ENCODE results near the gene HCN3. TPM values are rescaled to one million over a fixed set of nuclear protein-coding genes. Genes with fewer than 3 reads are reported as not detected.

The HCN3 gene
- total RNA-seq, 1 experiment from 2014 or later = 5.9 TPM

- Histone ChIP-seq H3K36me3 (ENCODE audit: insufficient read depth, low read length) (peaks cover 12% of the 10 kb centered on the region; the same call in 1 of the 2 replicates), H3K4me1 (ENCODE audit: low read length) (peaks cover 40% of the 10 kb centered on the region), H3K4me2 (ENCODE audit: low read depth, low read length, poor library complexity, severe bottlenecking) (peak overlapping the region; percentile 98), H3K9me3 (ENCODE audit: low read length) (no peaks in the 10 kb centered on the region), H3K27me3 (ENCODE audit: low read length) (no peaks in the 10 kb centered on the region), H3K9me2 (replicated peaks; ENCODE audit: insufficient read depth, low read length) (no peaks in the 10 kb centered on the region), H3K27ac (ENCODE audit: low read length) (peak overlapping the region; percentile 89), H3K9ac (ENCODE audit: low read length) (peak overlapping the region; percentile 99), H4K20me1 (ENCODE audit: insufficient read depth, low read depth, low read length) (no peaks in the 10 kb centered on the region), H2AFZ (ENCODE audit: low read length) (no peak overlapping the region; the same call in 1 of the 2 replicates), H3K4me3 (ENCODE audit: low read length) (peak overlapping the region; percentile 96), H3K79me2 (ENCODE audit: low read length) (no peaks in the 10 kb centered on the region)
- DNase-seq = peak; percentile 94
Measured at GRCh38 chr1:155322953-155323728, 45.9 kb downstream of the HCN3 start.

- H3K36me3 ChIP-seq (ENCODE audit: insufficient read depth, low read length) = peaks cover 8% of the 10 kb centered on the region; the same call in 1 of the 2 replicates
- H3K9me3 ChIP-seq (ENCODE audit: low read length) = no peaks in the 10 kb centered on the region
- peak overlapping the region; percentile 96 for H3K4me3 ChIP-seq (ENCODE audit: low read length)
- peak overlapping the region; percentile 98 for H3K4me2 ChIP-seq (ENCODE audit: low read depth, low read length, poor library complexity, severe bottlenecking)
- H4K20me1 ChIP-seq (ENCODE audit: insufficient read depth, low read depth, low read length) = no peaks in the 10 kb centered on the region
- H3K9ac ChIP-seq (ENCODE audit: low read length) = peak overlapping the region; percentile 99
- H3K27ac ChIP-seq (ENCODE audit: low read length) = peak overlapping the region; percentile 89
- H3K4me1 ChIP-seq (ENCODE audit: low read length) = peaks cover 40% of the 10 kb centered on the region
- no peaks in the 10 kb centered on the region for H3K9me2 ChIP-seq (replicated peaks; ENCODE audit: insufficient read depth, low read length)
- no peaks in the 10 kb centered on the region for H3K79me2 ChIP-seq (ENCODE audit: low read length)
- H3K27me3 ChIP-seq (ENCODE audit: low read length) = no peaks in the 10 kb centered on the region
- peak; percentile 95 for DNase-seq
- peak overlapping the region; percentile 74; the same call in 1 of the 2 replicates for H2AFZ ChIP-seq (ENCODE audit: low read length)
Measured at GRCh38 chr1:155323729-155324036, 46.4 kb downstream of the HCN3 start.

- peaks cover 3% of the 10 kb centered on the region; the same call in 1 of the 2 replicates for H3K36me3 ChIP-seq (ENCODE audit: insufficient read depth, low read length)
- peaks cover 40% of the 10 kb centered on the region for H3K4me1 ChIP-seq (ENCODE audit: low read length)
- H3K4me3 ChIP-seq (ENCODE audit: low read length) = peak overlapping the region; percentile 96
- no peaks in the 10 kb centered on the region for H3K79me2 ChIP-seq (ENCODE audit: low read length)
- H3K27me3 ChIP-seq (ENCODE audit: low read length) = no peaks in the 10 kb centered on the region
- no peaks in the 10 kb centered on the region for H3K9me2 ChIP-seq (replicated peaks; ENCODE audit: insufficient read depth, low read length)
- peak overlapping the region; percentile 99 for H3K9ac ChIP-seq (ENCODE audit: low read length)
- peak overlapping the region; percentile 74; the same call in 1 of the 2 replicates for H2AFZ ChIP-seq (ENCODE audit: low read length)
- peak overlapping the region; percentile 98 for H3K4me2 ChIP-seq (ENCODE audit: low read depth, low read length, poor library complexity, severe bottlenecking)
- H3K9me3 ChIP-seq (ENCODE audit: low read length) = no peaks in the 10 kb centered on the region
- H3K27ac ChIP-seq (ENCODE audit: low read length) = peak overlapping the region; percentile 89
- H4K20me1 ChIP-seq (ENCODE audit: insufficient read depth, low read depth, low read length) = no peaks in the 10 kb centered on the region
- peak; percentile 97 for DNase-seq
Measured at GRCh38 chr1:155324037-155324716, 46.9 kb downstream of the HCN3 start.

GRCh38 chr1:155324717-155325602 is 47.7 kb downstream of the HCN3 start:
- Histone ChIP-seq H3K79me2 (ENCODE audit: low read length) (no peaks in the 10 kb centered on the region), H3K9ac (ENCODE audit: low read length) (peak overlapping the region; percentile 99), H3K27me3 (ENCODE audit: low read length) (no peaks in the 10 kb centered on the region), H3K9me3 (ENCODE audit: low read length) (no peaks in the 10 kb centered on the region), H2AFZ (ENCODE audit: low read length) (no peak overlapping the region), H3K4me1 (ENCODE audit: low read length) (peaks cover 40% of the 10 kb centered on the region), H3K4me3 (ENCODE audit: low read length) (peak overlapping the region; percentile 96), H3K9me2 (replicated peaks; ENCODE audit: insufficient read depth, low read length) (no peaks in the 10 kb centered on the region), H3K36me3 (ENCODE audit: insufficient read depth, low read length) (no peaks in the 10 kb centered on the region), H3K4me2 (ENCODE audit: low read depth, low read length, poor library complexity, severe bottlenecking) (peak overlapping the region; percentile 98), H4K20me1 (ENCODE audit: insufficient read depth, low read depth, low read length) (no peaks in the 10 kb centered on the region), H3K27ac (ENCODE audit: low read length) (peak overlapping the region; percentile 89)
- DNase-seq = no peak

GRCh38 chr1:155325603-155325893 is 48.3 kb downstream of the HCN3 start:
- Histone ChIP-seq H3K9ac (ENCODE audit: low read length) (no peak overlapping the region), H3K27ac (ENCODE audit: low read length) (no peak overlapping the region)
- DNase-seq = no peak

GRCh38 chr1:155326020-155326526 is 48.8 kb downstream of the HCN3 start:
- H3K27me3 ChIP-seq (ENCODE audit: low read length) = no peaks in the 10 kb centered on the region
- DNase-seq = no peak
- H3K9me3 ChIP-seq (ENCODE audit: low read length) = no peaks in the 10 kb centered on the region
- H3K9me2 ChIP-seq (replicated peaks; ENCODE audit: insufficient read depth, low read length) = no peaks in the 10 kb centered on the region
- peaks cover 43% of the 10 kb centered on the region for H3K4me1 ChIP-seq (ENCODE audit: low read length)
- H3K4me2 ChIP-seq (ENCODE audit: low read depth, low read length, poor library complexity, severe bottlenecking) = no peak overlapping the region
- no peak overlapping the region for H3K4me3 ChIP-seq (ENCODE audit: low read length)
- no peaks in the 10 kb centered on the region for H4K20me1 ChIP-seq (ENCODE audit: insufficient read depth, low read depth, low read length)
- H3K36me3 ChIP-seq (ENCODE audit: insufficient read depth, low read length) = peaks cover 11% of the 10 kb centered on the region; the same call in 1 of the 2 replicates
- no peaks in the 10 kb centered on the region for H3K79me2 ChIP-seq (ENCODE audit: low read length)
- H2AFZ ChIP-seq (ENCODE audit: low read length) = no peak overlapping the region
- no peak overlapping the region for H3K27ac ChIP-seq (ENCODE audit: low read length)
- no peak overlapping the region for H3K9ac ChIP-seq (ENCODE audit: low read length)

More at GRCh38 chr1:155325603-155325893, 48.3 kb downstream of the HCN3 start:
- no peak overlapping the region for H3K4me3 ChIP-seq (ENCODE audit: low read length)
- H3K27me3 ChIP-seq (ENCODE audit: low read length) = no peaks in the 10 kb centered on the region
- peaks cover 6% of the 10 kb centered on the region; the same call in 1 of the 2 replicates for H3K36me3 ChIP-seq (ENCODE audit: insufficient read depth, low read length)
- H2AFZ ChIP-seq (ENCODE audit: low read length) = no peak overlapping the region
- no peaks in the 10 kb centered on the region for H3K79me2 ChIP-seq (ENCODE audit: low read length)
- H4K20me1 ChIP-seq (ENCODE audit: insufficient read depth, low read depth, low read length) = no peaks in the 10 kb centered on the region
- peaks cover 43% of the 10 kb centered on the region for H3K4me1 ChIP-seq (ENCODE audit: low read length)
- H3K4me2 ChIP-seq (ENCODE audit: low read depth, low read length, poor library complexity, severe bottlenecking) = peak overlapping the region; percentile 98
- H3K9me3 ChIP-seq (ENCODE audit: low read length) = no peaks in the 10 kb centered on the region
- H3K9me2 ChIP-seq (replicated peaks; ENCODE audit: insufficient read depth, low read length) = no peaks in the 10 kb centered on the region

GRCh38 chr1:155326631-155327037 is 49.4 kb downstream of the HCN3 start:
- Histone ChIP-seq H3K4me2 (ENCODE audit: low read depth, low read length, poor library complexity, severe bottlenecking) (no peak overlapping the region), H3K9me3 (ENCODE audit: low read length) (no peaks in the 10 kb centered on the region)

More at GRCh38 chr1:155326631-155327037, 49.4 kb downstream of the HCN3 start:
- Histone ChIP-seq H3K4me1 (ENCODE audit: low read length) (peaks cover 43% of the 10 kb centered on the region), H3K4me3 (ENCODE audit: low read length) (no peak overlapping the region), H3K9ac (ENCODE audit: low read length) (no peak overlapping the region), H3K27ac (ENCODE audit: low read length) (no peak overlapping the region), H4K20me1 (ENCODE audit: insufficient read depth, low read depth, low read length) (no peaks in the 10 kb centered on the region), H3K27me3 (ENCODE audit: low read length) (no peaks in the 10 kb centered on the region), H3K36me3 (ENCODE audit: insufficient read depth, low read length) (peaks cover 15% of the 10 kb centered on the region; the same call in 1 of the 2 replicates), H3K79me2 (ENCODE audit: low read length) (no peaks in the 10 kb centered on the region), H2AFZ (ENCODE audit: low read length) (no peak overlapping the region), H3K9me2 (replicated peaks; ENCODE audit: insufficient read depth, low read length) (no peaks in the 10 kb centered on the region)
- no peak for DNase-seq
